Neural crest cell (in vitro differentiated cells): ENCODE data around the gene REC8. TPM values are rescaled to one million over a fixed set of nuclear protein-coding genes. Genes with fewer than 3 reads are reported as not detected.

Experiments
- DNase-seq: peaks from one replicate; pipeline ENCODE4 v3.0.0; 2021; ENCODE audit warnings: low read depth, mixed read lengths, low spot score
- H3K27ac Mint-ChIP-seq: one replicate; pipeline ENCODE4 v1.8.0; 2021; ENCODE audit warnings: mild to moderate bottlenecking, mixed read lengths; ENCODE audit not compliant: unreplicated experiment
- H3K27me3 Mint-ChIP-seq: 2 replicates; pipeline ENCODE4 v1.8.0; 2021; ENCODE audit warnings: low read depth, mild to moderate bottlenecking, mixed read lengths
- H3K36me3 Mint-ChIP-seq: 2 replicates; pipeline ENCODE4 v1.8.0; 2021; ENCODE audit warnings: low read depth, mild to moderate bottlenecking, mixed read lengths
- H3K4me1 Mint-ChIP-seq: 2 replicates; pipeline ENCODE4 v1.8.0; 2021; ENCODE audit warnings: mixed read lengths
- H3K4me3 Mint-ChIP-seq: one replicate; pipeline ENCODE4 v1.8.0; 2021; ENCODE audit warnings: mild to moderate bottlenecking, mixed read lengths
- H3K9me3 Mint-ChIP-seq: 2 replicates; pipeline ENCODE4 v1.8.0; 2021; ENCODE audit warnings: mixed read lengths
- total RNA-seq: library from RNA; stranded (reverse); gene quantifications from 2 replicates; pipeline ENCODE4 v1.2.1, GENCODE V29; 2021
- TF ChIP-seq, protein P1 (sequence below): fragments of 200-600 bp; sonication (generic); conservative IDR thresholded peaks from 2 replicates; pipeline ENCODE4 v1.5.0; 2021; ENCODE audit warnings: antibody characterized with exemption, mild to moderate bottlenecking

Gene REC8
- total RNA-seq, 1 donor from 2014 or later, result 160 TPM

DNA sequence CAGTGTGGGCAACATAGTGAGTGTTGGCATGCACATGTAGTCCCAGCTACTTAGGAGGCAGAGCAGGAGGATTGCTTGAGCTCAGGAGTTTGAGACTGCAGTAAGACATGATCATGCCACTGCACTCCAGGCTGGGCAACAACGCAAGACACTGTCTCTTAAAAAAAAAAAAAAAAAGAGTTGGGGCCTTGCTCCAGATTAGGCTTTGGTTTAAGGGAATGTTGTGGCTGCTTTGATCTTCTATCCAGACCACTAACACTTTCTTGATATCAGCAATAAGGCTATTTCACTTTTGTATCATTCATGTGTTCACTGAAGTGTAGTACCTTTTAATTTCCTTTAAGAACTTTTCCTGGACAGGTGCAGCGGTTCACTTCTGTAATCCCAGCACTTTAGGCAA is 44.2 kb upstream of the REC8 start:
- H3K4me1 Mint-ChIP-seq, result no peaks in the 10 kb centered on the region
- no peaks in the 10 kb centered on the region for H3K27me3 Mint-ChIP-seq
- H3K36me3 Mint-ChIP-seq, result no peaks in the 10 kb centered on the region
- no peak overlapping the region for H3K4me3 Mint-ChIP-seq
- no peaks in the 10 kb centered on the region for H3K9me3 Mint-ChIP-seq
- TF ChIP-seq, protein P1, sequence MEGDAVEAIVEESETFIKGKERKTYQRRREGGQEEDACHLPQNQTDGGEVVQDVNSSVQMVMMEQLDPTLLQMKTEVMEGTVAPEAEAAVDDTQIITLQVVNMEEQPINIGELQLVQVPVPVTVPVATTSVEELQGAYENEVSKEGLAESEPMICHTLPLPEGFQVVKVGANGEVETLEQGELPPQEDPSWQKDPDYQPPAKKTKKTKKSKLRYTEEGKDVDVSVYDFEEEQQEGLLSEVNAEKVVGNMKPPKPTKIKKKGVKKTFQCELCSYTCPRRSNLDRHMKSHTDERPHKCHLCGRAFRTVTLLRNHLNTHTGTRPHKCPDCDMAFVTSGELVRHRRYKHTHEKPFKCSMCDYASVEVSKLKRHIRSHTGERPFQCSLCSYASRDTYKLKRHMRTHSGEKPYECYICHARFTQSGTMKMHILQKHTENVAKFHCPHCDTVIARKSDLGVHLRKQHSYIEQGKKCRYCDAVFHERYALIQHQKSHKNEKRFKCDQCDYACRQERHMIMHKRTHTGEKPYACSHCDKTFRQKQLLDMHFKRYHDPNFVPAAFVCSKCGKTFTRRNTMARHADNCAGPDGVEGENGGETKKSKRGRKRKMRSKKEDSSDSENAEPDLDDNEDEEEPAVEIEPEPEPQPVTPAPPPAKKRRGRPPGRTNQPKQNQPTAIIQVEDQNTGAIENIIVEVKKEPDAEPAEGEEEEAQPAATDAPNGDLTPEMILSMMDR, result no peak
- no peak overlapping the region for H3K27ac Mint-ChIP-seq
- no peak for DNase-seq

DNA sequence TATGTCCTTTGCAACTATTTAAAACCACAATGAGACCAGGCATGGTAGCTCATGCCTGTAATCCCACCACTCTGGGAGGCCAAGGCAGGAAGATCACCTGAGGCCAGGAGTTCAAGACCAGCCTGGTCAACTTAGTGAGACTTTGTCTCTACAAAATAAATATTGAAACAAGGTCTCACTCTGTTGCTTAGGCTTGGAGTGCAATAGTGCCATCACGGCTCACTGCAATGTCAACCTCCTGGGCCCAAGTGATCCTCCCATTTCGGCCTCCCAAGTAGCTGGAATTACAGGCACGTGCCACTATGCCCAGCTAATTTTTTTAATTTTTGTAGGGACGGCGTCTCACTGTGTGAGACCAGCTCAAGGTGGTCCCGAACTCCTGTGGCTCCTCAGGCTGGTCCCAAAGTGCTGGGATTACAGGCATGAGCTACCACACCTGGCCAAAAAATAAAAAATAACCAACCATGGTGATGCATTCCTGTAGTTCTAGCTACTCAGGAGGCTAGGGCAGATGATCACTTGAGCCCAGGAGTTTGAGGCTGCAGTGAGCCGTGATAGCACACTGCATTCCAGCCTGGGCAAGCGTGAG is 42.4 kb upstream of the REC8 start:
- TF ChIP-seq, protein P1, result no peak
- H3K9me3 Mint-ChIP-seq, result no peaks in the 10 kb centered on the region
- H3K4me1 Mint-ChIP-seq, result no peaks in the 10 kb centered on the region
- DNase-seq, result no peak
- H3K36me3 Mint-ChIP-seq, result no peaks in the 10 kb centered on the region
- no peaks in the 10 kb centered on the region for H3K27me3 Mint-ChIP-seq
- no peak overlapping the region for H3K4me3 Mint-ChIP-seq
- no peak overlapping the region for H3K27ac Mint-ChIP-seq

DNA sequence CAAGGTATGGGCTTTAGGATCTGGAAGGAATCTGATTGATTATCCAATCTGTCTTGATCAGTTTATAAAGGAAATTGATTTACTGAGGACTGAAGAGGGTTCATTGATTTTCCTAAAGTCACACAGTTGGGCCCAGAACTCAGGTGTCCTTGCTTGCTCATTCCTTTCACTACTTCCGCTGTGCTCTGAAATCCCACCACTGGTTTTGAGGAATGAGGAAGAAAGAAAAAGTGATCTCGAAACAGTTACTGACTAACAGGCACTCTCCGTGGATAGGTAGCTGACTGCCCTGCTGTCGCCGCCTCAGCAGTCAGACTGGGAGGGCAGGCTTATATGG is 41.5 kb upstream of the REC8 start, which contains the start of gene FITM1:
Gene FITM1, plus strand, starts transcription at position 280 of the 337 bp plus-strand sequence. CDS start 905 bp downstream, outside the sequence.
- DNase-seq, result no peak
- Mint-ChIP-seq H3K36me3 (no peaks in the 10 kb centered on the region), H3K27ac (no peak within 1 kb of the TSS), H3K27me3 (no peaks in the 10 kb centered on the region), H3K4me1 (peaks cover 3% of the 10 kb centered on the region), H3K9me3 (no peaks in the 10 kb centered on the region), H3K4me3 (peak within 1 kb of the TSS; percentile 65)
- TF ChIP-seq, protein P1, result no peak

DNA sequence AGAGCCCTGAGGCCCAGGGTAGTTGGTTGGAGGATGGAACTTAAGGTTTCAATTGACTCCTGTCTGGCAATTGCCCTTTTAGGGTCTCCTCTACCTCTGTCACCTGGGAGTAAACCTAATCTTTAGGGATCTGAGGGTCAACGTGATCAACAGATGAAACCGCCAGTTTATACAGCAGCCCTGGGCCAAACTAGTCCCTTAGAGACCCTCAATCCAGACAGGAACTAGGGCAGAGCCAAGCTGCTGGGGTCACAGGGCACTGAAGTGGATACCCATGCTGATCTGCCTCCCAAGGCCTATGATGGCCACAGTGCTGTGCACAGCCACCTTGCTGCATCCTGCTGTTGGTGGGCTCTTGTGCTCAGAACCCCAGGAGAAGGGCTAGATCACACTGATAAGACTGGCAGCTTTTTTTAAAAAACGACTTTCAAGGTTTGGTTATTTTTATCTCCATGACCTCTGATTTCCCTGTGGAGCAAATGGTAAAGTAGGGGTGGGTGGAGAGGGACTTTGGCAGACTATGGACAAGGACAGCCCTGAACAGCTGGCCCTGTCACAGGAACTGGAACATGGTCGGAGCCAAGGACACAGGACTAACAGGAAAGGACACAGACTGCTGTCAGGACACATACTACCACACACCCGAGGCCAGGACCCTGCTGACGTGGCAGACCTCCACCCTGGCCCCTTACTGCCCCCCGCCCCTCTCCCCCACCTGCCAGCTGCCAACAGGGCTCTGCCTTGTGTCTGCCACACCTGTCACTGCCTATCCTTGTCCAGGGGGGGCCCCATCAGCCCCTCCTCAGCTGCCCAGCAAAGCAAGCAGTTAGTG is 40.9 kb upstream of the REC8 start:
- peaks cover 7% of the 10 kb centered on the region for H3K4me1 Mint-ChIP-seq
- H3K9me3 Mint-ChIP-seq, result no peaks in the 10 kb centered on the region
- no peaks in the 10 kb centered on the region for H3K36me3 Mint-ChIP-seq
- TF ChIP-seq, protein P1, result no peak
- no peaks in the 10 kb centered on the region for H3K27me3 Mint-ChIP-seq
- H3K4me3 Mint-ChIP-seq, result peak overlapping the region; percentile 65
- no peak for DNase-seq
- no peak overlapping the region for H3K27ac Mint-ChIP-seq

DNA sequence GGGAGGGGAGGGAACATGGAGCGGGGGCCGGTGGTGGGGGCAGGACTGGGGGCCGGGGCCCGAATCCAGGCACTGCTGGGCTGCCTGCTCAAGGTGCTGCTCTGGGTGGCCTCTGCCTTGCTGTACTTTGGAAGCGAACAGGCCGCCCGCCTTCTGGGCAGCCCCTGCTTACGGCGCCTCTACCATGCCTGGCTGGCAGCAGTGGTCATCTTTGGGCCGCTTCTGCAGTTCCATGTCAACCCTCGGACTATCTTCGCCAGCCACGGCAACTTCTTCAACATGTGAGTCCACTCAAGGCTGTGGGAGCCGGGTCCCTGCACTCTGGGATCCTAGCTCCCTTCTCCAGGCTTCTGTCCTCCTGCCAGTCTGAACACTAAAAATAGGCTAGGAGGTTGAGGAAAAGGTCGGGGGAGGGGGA is 40.3 kb upstream of the REC8 start:
- H3K27me3 Mint-ChIP-seq, result no peaks in the 10 kb centered on the region
- TF ChIP-seq, protein P1, result no peak
- peaks cover 8% of the 10 kb centered on the region for H3K4me1 Mint-ChIP-seq
- no peaks in the 10 kb centered on the region for H3K36me3 Mint-ChIP-seq
- H3K27ac Mint-ChIP-seq, result peak overlapping the region; percentile 53
- DNase-seq, result no peak
- no peaks in the 10 kb centered on the region for H3K9me3 Mint-ChIP-seq
- peak overlapping the region; percentile 25 for H3K4me3 Mint-ChIP-seq
